ENCODE data around the gene DDX47. TPM values are rescaled to one million over a fixed set of nuclear protein-coding genes. Genes with fewer than 3 reads are reported as not detected.

The DDX47 gene
- total and polyA plus RNA-seq, 2 of the 4 experiments (the other 2 are of a cell fraction) = 77.8 to 89.5 TPM

DNA sequence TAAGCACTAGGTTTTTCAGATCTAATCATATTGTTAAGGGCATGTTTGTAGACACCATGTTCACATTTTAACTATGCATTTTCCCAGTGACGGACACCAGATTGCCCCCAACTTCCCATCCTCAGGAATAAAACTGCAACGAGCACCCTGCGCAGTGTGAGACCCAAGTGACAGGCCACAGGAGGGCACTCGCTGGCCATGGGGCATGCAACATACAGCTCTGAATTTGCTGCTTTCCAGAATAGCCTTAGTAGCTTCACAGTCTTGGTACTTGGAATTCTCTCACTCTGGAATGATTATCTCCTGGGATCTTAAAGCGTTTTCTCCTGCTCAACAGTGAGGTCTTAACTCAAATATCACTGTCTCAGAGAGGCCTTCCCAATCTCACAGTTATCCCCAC lies 972 bp upstream of the DDX47 start:
- Histone ChIP-seq H2AFZ (replicated peaks; ENCODE audit: low read length, poor library complexity) (no peak overlapping the region), H3K4me3 (ENCODE audit: insufficient read depth, low read depth, low read length) (no peak overlapping the region), H3K4ac (ENCODE audit: low read depth, low read length) (no peak overlapping the region), H2BK15ac (ENCODE audit: low read depth, low read length) (0 out of 3 replicates have a peak overlapping the region, but pooled peaks have one; percentile 6), H4K5ac (ENCODE audit: low read depth, low read length) (no peak overlapping the region), H2AK9ac (replicated peaks; ENCODE audit: low read depth, low read length, poor library complexity) (no peak overlapping the region), H3K4me2 (ENCODE audit: low read depth, low read length) (no peak overlapping the region), H2BK20ac (ENCODE audit: low read depth, low read length) (no peak overlapping the region), H2BK120ac (ENCODE audit: low read depth, low read length) (no peak overlapping the region), H3K27ac (ENCODE audit: insufficient read depth, low read length) (no peak overlapping the region), H3K79me1 (ENCODE audit: low read depth in 1 of 2, low read length in 2 of 2) (peaks cover 5 to 30% of the 10 kb centered on the region in 2 experiments; a peak in 3 of 4 replicates), H3K4me1 (ENCODE audit: control insufficient read depth, insufficient read depth, low read length) (peaks cover 9% of the 10 kb centered on the region), H4K91ac (ENCODE audit: insufficient read depth, low read depth, low read length) (peak overlapping the region; percentile 12; the same call in 1 of the 2 replicates), H3K18ac (ENCODE audit: low read depth, low read length) (no peak overlapping the region), H3K27me3 (ENCODE audit: control insufficient read depth, insufficient read depth, low read length) (no peaks in the 10 kb centered on the region), H3K36me3 (ENCODE audit: control insufficient read depth, insufficient read depth, low read length) (no peaks in the 10 kb centered on the region), H3K9ac (ENCODE audit: low read depth, low read length) (no peak overlapping the region), H2BK5ac (ENCODE audit: low read depth, low read length, poor library complexity, severe bottlenecking) (no peak overlapping the region), H2AK5ac (ENCODE audit: low read depth, low read length) (peak overlapping the region; percentile 43; the same call in 1 of the 2 replicates), H3K23ac (ENCODE audit: low read depth, low read length) (no peak overlapping the region), H3K9me1 (ENCODE audit: insufficient read depth, low read length) (peaks cover 5% of the 10 kb centered on the region), H4K20me1 (ENCODE audit: insufficient read depth, low read length) (no peaks in the 10 kb centered on the region), H4K8ac (ENCODE audit: low read depth in 2 of 2, low read length in 2 of 2) (no peak overlapping the region), H3K14ac (replicated peaks; ENCODE audit: low read depth, low read length) (no peak overlapping the region), H3K56ac (ENCODE audit: extremely low read depth, insufficient read depth, low read length) (no peak overlapping the region), H3K9me3 (ENCODE audit: control insufficient read depth, insufficient read depth, low read length) (no peaks in the 10 kb centered on the region)
- dilution Hi-C loops (cut with HindIII; ENCODE audit: low sequenced_read_pairs, unreplicated experiment) = no loop called here
- intact Hi-C loops (cut with micrococcal nuclease) = no loop called here
- no peak for ATAC-seq (ENCODE audit: low read depth)
- BruUV-seq (replicated peaks) = no TSS peak
- no peak for DNase-seq
- ChIA-PET POLR2A (ENCODE audit: unreplicated experiment) (no interaction called here), CTCF (interaction anchor here (0.8 to 1.0 kb wide), 2 partner anchors 20 to 164 kb away, joined by 3 to 4 read pairs; no protein-coding TSS in a partner anchor)
- in situ Hi-C loops (cut with MboI; ENCODE audit: low sequenced_read_pairs) = no loop called here
- WGBS, 2 experiments (ENCODE audit: extremely low coverage in 2 of 2, insufficient read length in 1 of 2) = 100% methylated on average over 1 of the region's 5 CpGs; no CpG with 5 or more reads in 1 of the 2 experiments
- TF ChIP-seq BHLHE40 (IDR thresholded peaks at IDR 0.05; ENCODE audit: low read depth, low read length) = no peak
- no peak for TF ChIP-seq RFX5 (IDR thresholded peaks at IDR 0.05; ENCODE audit: low read depth, low read length)
- TF ChIP-seq MAFK (IDR thresholded peaks at IDR 0.05; ENCODE audit: low read depth, low read length) = no peak
- TF ChIP-seq, protein P1, sequence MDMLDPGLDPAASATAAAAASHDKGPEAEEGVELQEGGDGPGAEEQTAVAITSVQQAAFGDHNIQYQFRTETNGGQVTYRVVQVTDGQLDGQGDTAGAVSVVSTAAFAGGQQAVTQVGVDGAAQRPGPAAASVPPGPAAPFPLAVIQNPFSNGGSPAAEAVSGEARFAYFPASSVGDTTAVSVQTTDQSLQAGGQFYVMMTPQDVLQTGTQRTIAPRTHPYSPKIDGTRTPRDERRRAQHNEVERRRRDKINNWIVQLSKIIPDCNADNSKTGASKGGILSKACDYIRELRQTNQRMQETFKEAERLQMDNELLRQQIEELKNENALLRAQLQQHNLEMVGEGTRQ (IDR thresholded peaks at IDR 0.05; ENCODE audit: low read depth, low read length) = no peak
- no peak for TF ChIP-seq MXI1 (IDR thresholded peaks at IDR 0.05; ENCODE audit: borderline replicate concordance, low read depth, low read length)
- TF ChIP-seq, protein P2, sequence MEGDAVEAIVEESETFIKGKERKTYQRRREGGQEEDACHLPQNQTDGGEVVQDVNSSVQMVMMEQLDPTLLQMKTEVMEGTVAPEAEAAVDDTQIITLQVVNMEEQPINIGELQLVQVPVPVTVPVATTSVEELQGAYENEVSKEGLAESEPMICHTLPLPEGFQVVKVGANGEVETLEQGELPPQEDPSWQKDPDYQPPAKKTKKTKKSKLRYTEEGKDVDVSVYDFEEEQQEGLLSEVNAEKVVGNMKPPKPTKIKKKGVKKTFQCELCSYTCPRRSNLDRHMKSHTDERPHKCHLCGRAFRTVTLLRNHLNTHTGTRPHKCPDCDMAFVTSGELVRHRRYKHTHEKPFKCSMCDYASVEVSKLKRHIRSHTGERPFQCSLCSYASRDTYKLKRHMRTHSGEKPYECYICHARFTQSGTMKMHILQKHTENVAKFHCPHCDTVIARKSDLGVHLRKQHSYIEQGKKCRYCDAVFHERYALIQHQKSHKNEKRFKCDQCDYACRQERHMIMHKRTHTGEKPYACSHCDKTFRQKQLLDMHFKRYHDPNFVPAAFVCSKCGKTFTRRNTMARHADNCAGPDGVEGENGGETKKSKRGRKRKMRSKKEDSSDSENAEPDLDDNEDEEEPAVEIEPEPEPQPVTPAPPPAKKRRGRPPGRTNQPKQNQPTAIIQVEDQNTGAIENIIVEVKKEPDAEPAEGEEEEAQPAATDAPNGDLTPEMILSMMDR (conservative IDR thresholded peaks at IDR 0.05; ENCODE audit: low read depth, low read length) = no peak
- TF ChIP-seq RCOR1 (IDR thresholded peaks at IDR 0.05; ENCODE audit: insufficient replicate concordance, low read length) = no peak
- no peak for TF ChIP-seq CEBPB (IDR thresholded peaks at IDR 0.05; ENCODE audit: low read depth, low read length)
- no peak for TF ChIP-seq FOS (IDR thresholded peaks at IDR 0.05; ENCODE audit: low read depth, low read length)
- no peak for TF ChIP-seq SMC3 (IDR thresholded peaks at IDR 0.05; ENCODE audit: low read depth, low read length)
